Type B pancreatic cell (in vitro differentiated cells): Measurements from ENCODE around the gene CYP4F8. TPM values are rescaled to one million over a fixed set of nuclear protein-coding genes. Genes with fewer than 3 reads are reported as not detected.
A peak's percentile ranks its signal among the peaks of the same experiment; 100 is the strongest.

Experiments
- DNase-seq: peaks from one replicate; pipeline ENCODE4 v3.0.0; 2021; ENCODE audit warnings: mixed read lengths; ENCODE audit not compliant: unreplicated experiment; ENCODE audit errors: extremely low spot score
- H3K27ac Mint-ChIP-seq: 2 replicates; pipeline ENCODE4 v1.8.0; 2021; ENCODE audit warnings: mild to moderate bottlenecking, mixed read lengths
- H3K27me3 Mint-ChIP-seq: 2 replicates; pipeline ENCODE4 v1.8.0; 2021; ENCODE audit warnings: mixed read lengths
- H3K36me3 Mint-ChIP-seq: 2 replicates; pipeline ENCODE4 v1.8.0; 2021; ENCODE audit warnings: mixed read lengths
- H3K4me1 Mint-ChIP-seq: one replicate; pipeline ENCODE4 v1.8.0; 2021; ENCODE audit warnings: mixed read lengths; ENCODE audit not compliant: unreplicated experiment
- H3K4me3 Mint-ChIP-seq: 2 replicates; pipeline ENCODE4 v1.8.0; 2021; ENCODE audit warnings: mild to moderate bottlenecking, mixed read lengths
- H3K9me3 Mint-ChIP-seq: 2 replicates; pipeline ENCODE4 v1.8.0; 2021; ENCODE audit warnings: mixed read lengths
- CTCF ChIP-seq: fragments of 200-600 bp; sonication (generic); conservative IDR thresholded peaks from 2 replicates; pipeline ENCODE4 v1.5.0; 2021; ENCODE audit warnings: antibody characterized with exemption, mild to moderate bottlenecking
- long read RNA-seq: library from polyadenylated mRNA; unstranded; transcript quantifications from one replicate; pipeline ENCODE4 v2.0.0, GENCODE V29; 2020
- total RNA-seq: library from RNA; stranded (reverse); gene quantifications from 2 replicates; pipeline ENCODE4 v1.2.1, GENCODE V29; 2021; ENCODE audit warnings: low replicate concordance

Gene CYP4F8
- total RNA-seq, result not detected in 2 replicates
- long read RNA-seq, result 0 reads

GRCh38 chr19:15614507-15615379, at the start of gene CYP4F8:
Gene CYP4F8, plus strand, starts transcription at chr19:15615218. Its CDS starts 399 bp downstream, at chr19:15615617.
- peaks cover 6% of the 10 kb centered on the region for H3K9me3 Mint-ChIP-seq
- DNase-seq, result no peak
- H3K27ac Mint-ChIP-seq, result no peak within 1 kb of the TSS
- no peak for TF ChIP-seq CTCF
- H3K4me3 Mint-ChIP-seq, result no peak within 1 kb of the TSS
- no peaks in the 10 kb centered on the region for H3K4me1 Mint-ChIP-seq
- H3K36me3 Mint-ChIP-seq, result no peaks in the 10 kb centered on the region
- H3K27me3 Mint-ChIP-seq, result no peaks in the 10 kb centered on the region

- TF ChIP-seq CTCF, result no peak
- DNase-seq, result no peak
- no peak overlapping the region for H3K4me3 Mint-ChIP-seq
- no peaks in the 10 kb centered on the region for H3K4me1 Mint-ChIP-seq
- H3K36me3 Mint-ChIP-seq, result peaks cover 5% of the 10 kb centered on the region
- H3K27ac Mint-ChIP-seq, result no peak overlapping the region
- no peaks in the 10 kb centered on the region for H3K27me3 Mint-ChIP-seq
- H3K9me3 Mint-ChIP-seq, result peaks cover 11% of the 10 kb centered on the region
These were observed 44.6 kb upstream of the CYP4F8 start for GRCh38 chr19:15570420-15570819.

GRCh38 chr19:15575406-15575805, 39.6 kb upstream of the CYP4F8 start:
- TF ChIP-seq CTCF, result no peak
- peaks cover 2% of the 10 kb centered on the region for H3K36me3 Mint-ChIP-seq
- no peaks in the 10 kb centered on the region for H3K27me3 Mint-ChIP-seq
- no peak overlapping the region for H3K4me3 Mint-ChIP-seq
- peaks cover 18% of the 10 kb centered on the region for H3K9me3 Mint-ChIP-seq
- no peaks in the 10 kb centered on the region for H3K4me1 Mint-ChIP-seq
- no peak for DNase-seq
- H3K27ac Mint-ChIP-seq, result no peak overlapping the region

GRCh38 chr19:15576526-15577156, 38.4 kb upstream of the CYP4F8 start:
- H3K36me3 Mint-ChIP-seq, result no peaks in the 10 kb centered on the region
- no peak for DNase-seq
- no peak overlapping the region for H3K4me3 Mint-ChIP-seq
- H3K4me1 Mint-ChIP-seq, result no peaks in the 10 kb centered on the region
- H3K9me3 Mint-ChIP-seq, result peaks cover 16% of the 10 kb centered on the region
- no peaks in the 10 kb centered on the region for H3K27me3 Mint-ChIP-seq
- H3K27ac Mint-ChIP-seq, result no peak overlapping the region
- TF ChIP-seq CTCF, result no peak

GRCh38 chr19:15577184-15577771, 37.7 kb upstream of the CYP4F8 start:
- Mint-ChIP-seq H3K36me3 (no peaks in the 10 kb centered on the region), H3K27me3 (no peaks in the 10 kb centered on the region), H3K4me3 (no peak overlapping the region), H3K4me1 (no peaks in the 10 kb centered on the region), H3K9me3 (peaks cover 16% of the 10 kb centered on the region), H3K27ac (no peak overlapping the region)
- DNase-seq, result peak; percentile 39
- no peak for TF ChIP-seq CTCF
